ENCODE data around the gene NDUFA7. TPM values are rescaled to one million over a fixed set of nuclear protein-coding genes. Genes with fewer than 3 reads are reported as not detected.

The NDUFA7 gene
- total and polyA plus RNA-seq, 2 of the 13 experiments (the other 11 are each of a cell fraction or from before 2014, with no cell fraction given) = 64.5 to 71.5 TPM

- TF ChIP-seq ZFP82 (CRISPR knock-in tag; IDR thresholded peaks at IDR 0.05; ENCODE audit: borderline replicate concordance) (no peak), POLR2AphosphoS5 (IDR thresholded peaks at IDR 0.05; ENCODE audit: low read depth, low read length) (peak; percentile 87), NFE2L2 (IDR thresholded peaks at IDR 0.05; ENCODE audit: low read length) (no peak), ELF4 (CRISPR knock-in tag; IDR thresholded peaks at IDR 0.05; ENCODE audit: borderline replicate concordance) (no peak), ZNF292 (CRISPR knock-in tag; IDR thresholded peaks at IDR 0.05; ENCODE audit: borderline replicate concordance, low read depth) (no peak), SCMH1 (CRISPR knock-in tag; IDR thresholded peaks at IDR 0.05; ENCODE audit: borderline replicate concordance) (no peak), ELK4 (CRISPR knock-in tag; IDR thresholded peaks at IDR 0.05; ENCODE audit: borderline replicate concordance) (no peak), ZSCAN21 (CRISPR knock-in tag; IDR thresholded peaks at IDR 0.05; ENCODE audit: borderline replicate concordance) (peak; percentile 72), SOX13 (IDR thresholded peaks at IDR 0.05) (no peak), SOX13 (CRISPR knock-in tag; conservative IDR thresholded peaks at IDR 0.05 in 1 of 2, IDR thresholded peaks at IDR 0.05 in 1 of 2) (no peak), MAFG (CRISPR knock-in tag; IDR thresholded peaks at IDR 0.05) (no peak), RBAK (CRISPR knock-in tag; IDR thresholded peaks at IDR 0.05) (no peak), TFAP4 (IDR thresholded peaks at IDR 0.05; ENCODE audit: borderline replicate concordance, low read depth) (peak; percentile 86; the same call in 1 of the 2 replicates), NFKB2 (CRISPR knock-in tag; IDR thresholded peaks at IDR 0.05; ENCODE audit: borderline replicate concordance) (0 out of 2 replicates have a peak, but pooled peaks have one; percentile 41), CAMTA2 (CRISPR knock-in tag; IDR thresholded peaks at IDR 0.05; ENCODE audit: borderline replicate concordance) (no peak), ZMYM4 (CRISPR knock-in tag; IDR thresholded peaks at IDR 0.05) (no peak; the same call in none of the 2 replicates)
- TF ChIP-seq, protein P1, sequence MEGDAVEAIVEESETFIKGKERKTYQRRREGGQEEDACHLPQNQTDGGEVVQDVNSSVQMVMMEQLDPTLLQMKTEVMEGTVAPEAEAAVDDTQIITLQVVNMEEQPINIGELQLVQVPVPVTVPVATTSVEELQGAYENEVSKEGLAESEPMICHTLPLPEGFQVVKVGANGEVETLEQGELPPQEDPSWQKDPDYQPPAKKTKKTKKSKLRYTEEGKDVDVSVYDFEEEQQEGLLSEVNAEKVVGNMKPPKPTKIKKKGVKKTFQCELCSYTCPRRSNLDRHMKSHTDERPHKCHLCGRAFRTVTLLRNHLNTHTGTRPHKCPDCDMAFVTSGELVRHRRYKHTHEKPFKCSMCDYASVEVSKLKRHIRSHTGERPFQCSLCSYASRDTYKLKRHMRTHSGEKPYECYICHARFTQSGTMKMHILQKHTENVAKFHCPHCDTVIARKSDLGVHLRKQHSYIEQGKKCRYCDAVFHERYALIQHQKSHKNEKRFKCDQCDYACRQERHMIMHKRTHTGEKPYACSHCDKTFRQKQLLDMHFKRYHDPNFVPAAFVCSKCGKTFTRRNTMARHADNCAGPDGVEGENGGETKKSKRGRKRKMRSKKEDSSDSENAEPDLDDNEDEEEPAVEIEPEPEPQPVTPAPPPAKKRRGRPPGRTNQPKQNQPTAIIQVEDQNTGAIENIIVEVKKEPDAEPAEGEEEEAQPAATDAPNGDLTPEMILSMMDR (CRISPR knock-in tag; IDR thresholded peaks at IDR 0.05) = peak; percentile 4; the same call in 1 of the 2 replicates
- TF ChIP-seq, protein P2, sequence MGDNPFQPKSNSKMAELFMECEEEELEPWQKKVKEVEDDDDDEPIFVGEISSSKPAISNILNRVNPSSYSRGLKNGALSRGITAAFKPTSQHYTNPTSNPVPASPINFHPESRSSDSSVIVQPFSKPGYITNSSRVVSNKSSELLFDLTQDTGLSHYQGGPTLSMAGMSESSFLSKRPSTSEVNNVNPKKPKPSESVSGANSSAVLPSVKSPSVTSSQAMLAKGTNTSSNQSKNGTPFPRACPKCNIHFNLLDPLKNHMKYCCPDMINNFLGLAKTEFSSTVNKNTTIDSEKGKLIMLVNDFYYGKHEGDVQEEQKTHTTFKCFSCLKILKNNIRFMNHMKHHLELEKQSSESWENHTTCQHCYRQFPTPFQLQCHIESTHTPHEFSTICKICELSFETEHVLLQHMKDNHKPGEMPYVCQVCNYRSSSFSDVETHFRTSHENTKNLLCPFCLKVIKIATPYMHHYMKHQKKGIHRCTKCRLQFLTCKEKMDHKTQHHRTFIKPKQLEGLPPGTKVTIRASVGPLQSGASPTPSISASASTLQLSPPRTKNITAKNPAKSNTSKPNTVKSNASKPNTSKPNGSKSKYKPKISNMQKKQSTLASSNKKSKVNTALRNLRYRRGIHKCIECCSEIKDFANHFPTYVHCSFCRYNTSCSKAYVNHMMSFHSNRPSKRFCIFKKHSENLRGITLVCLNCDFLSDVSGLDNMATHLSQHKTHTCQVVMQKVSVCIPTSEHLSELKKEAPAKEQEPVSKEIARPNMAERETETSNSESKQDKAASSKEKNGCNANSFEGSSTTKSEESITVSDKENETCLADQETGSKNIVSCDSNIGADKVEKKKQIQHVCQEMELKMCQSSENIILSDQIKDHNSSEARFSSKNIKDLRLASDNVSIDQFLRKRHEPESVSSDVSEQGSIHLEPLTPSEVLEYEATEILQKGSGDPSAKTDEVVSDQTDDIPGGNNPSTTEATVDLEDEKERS (CRISPR knock-in tag; IDR thresholded peaks at IDR 0.05) = 0 out of 2 replicates have a peak, but pooled peaks have one; percentile 19
- TF ChIP-seq, protein P3, sequence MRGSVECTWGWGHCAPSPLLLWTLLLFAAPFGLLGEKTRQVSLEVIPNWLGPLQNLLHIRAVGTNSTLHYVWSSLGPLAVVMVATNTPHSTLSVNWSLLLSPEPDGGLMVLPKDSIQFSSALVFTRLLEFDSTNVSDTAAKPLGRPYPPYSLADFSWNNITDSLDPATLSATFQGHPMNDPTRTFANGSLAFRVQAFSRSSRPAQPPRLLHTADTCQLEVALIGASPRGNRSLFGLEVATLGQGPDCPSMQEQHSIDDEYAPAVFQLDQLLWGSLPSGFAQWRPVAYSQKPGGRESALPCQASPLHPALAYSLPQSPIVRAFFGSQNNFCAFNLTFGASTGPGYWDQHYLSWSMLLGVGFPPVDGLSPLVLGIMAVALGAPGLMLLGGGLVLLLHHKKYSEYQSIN (CRISPR knock-in tag; IDR thresholded peaks at IDR 0.05; ENCODE audit: borderline replicate concordance) = no peak
Observed at GRCh38 chr19:8363803-8364771, 42.9 kb upstream of the NDUFA7 start, which contains the start of gene ANGPTL4 (continued).

Data from HepG2 (cell line).